Fibroblast of skin of scalp (primary cell): ENCODE results near the gene ZFYVE1.
"Not testable (repeated sequence)": the region's sequence is repeated elsewhere in the genome, so short reads cannot be mapped to it uniquely, and the experiment has no call there.

Experiments
- DNase-seq: peaks from one replicate; pipeline ENCODE4 v3.0.0-alpha.2; 2013

The ZFYVE1 gene

DNA sequence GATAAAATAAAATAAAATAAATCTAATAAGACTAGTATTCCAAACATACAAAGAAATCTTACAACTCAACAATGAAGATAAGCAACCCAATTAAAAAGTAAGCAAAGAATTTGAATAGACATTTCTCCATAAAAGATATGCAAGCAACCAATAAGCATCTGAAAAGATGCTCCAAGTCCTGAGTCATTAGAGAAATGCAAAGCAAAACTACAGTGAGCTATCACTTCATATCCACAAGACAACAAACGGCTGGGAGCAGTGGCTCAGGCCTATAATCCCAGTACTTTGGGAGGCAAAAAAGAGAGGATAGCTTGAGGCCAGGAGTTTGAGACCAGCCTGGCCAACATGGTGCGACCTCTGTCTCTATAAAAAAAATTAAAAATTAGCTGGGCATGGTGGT is 26.8 kb downstream of the ZFYVE1 start:
- DNase-seq = no peak

GRCh38 chr14:72999316-72999715 is 27.6 kb downstream of the ZFYVE1 start:
- no peak for DNase-seq

GRCh38 chr14:72998252-72998903 is 28.5 kb downstream of the ZFYVE1 start:
- DNase-seq = no peak

GRCh38 chr14:72996916-72997315 is 30.0 kb downstream of the ZFYVE1 start:
- no peak for DNase-seq

DNA sequence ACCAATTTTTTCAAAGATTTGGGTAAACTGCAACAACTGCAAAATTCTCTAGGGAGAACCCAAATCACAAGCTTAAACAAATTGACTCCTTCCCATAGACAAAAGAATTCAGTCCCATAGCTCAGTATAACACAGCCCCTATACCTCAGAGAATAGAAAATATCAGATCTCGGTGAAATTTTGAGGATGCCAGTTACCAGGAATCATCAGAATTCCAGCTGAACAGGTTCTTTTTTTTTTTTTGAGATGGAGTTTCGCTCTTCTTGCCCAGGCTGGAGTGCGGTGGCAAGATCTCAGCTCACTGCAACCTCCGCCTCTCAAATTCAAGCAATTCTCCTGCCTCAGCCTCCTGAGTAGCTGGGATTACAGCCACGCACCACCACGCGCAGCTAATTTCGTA is 36.7 kb downstream of the ZFYVE1 start:
- DNase-seq = no peak

DNA sequence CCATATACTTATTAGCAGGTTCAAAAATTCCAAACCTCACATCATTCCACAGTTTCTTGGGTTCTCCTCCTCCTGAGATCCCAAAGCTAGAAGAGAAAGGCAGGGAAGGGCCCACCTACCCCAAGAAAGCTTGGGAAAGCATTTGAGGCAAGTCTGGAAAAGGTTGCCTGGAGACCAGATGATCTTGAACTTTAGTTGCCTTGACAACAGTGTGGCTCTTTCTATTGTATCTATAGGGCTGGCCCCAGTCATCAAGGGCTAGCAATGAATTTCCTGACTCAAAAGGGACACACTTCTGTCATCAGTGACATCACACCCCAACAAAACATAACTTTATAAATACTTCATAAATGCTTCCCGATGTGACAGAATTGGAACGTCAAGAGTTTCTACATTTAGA is 40.0 kb downstream of the ZFYVE1 start:
- DNase-seq = no peak

DNA sequence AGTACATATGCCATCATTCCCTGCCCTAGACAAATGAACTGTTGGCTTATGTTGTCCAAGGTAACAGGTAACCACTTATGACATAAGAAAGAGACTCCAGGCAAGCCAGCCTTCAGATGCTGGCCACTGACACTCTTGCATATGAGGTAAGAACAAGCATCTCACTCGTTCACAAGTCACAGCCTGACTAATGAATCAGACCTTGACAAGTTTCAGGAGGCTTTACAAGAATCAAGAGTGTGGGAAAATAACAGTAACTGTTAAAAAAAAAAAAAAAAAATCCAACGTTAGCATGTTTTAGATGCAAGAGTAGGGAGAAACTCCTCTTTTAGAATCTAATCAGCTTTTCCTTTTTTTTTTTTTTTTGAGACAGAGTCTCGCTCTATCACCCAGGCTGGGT is 40.7 kb downstream of the ZFYVE1 start:
- DNase-seq = no peak

- no peak for DNase-seq
Measured at GRCh38 chr14:72982146-72982708, 44.7 kb downstream of the ZFYVE1 start.

GRCh38 chr14:72980863-72981262 is 46.0 kb downstream of the ZFYVE1 start:
- DNase-seq = no peak

DNA sequence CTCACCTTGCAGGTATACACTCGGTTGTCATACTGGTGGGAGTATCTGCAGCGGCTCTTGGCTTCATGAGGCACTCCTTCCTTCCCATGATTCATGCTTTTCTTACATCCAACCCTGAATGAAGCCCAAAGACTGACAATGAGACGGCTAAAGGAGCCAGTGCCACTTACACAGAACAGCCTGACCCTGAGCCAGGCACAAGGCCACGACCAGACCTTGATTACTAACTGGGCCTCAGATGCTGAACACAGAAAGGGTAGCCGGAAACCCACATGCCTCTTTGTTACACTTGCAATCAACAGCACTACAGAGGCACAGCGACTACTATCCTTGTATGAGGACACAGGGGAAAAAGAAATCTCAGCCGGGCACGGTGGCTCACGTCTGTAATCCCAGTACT is 48.0 kb downstream of the ZFYVE1 start:
- no peak for DNase-seq

GRCh38 chr14:72975770-72976169 is 51.1 kb downstream of the ZFYVE1 start:
- DNase-seq = no peak

DNA sequence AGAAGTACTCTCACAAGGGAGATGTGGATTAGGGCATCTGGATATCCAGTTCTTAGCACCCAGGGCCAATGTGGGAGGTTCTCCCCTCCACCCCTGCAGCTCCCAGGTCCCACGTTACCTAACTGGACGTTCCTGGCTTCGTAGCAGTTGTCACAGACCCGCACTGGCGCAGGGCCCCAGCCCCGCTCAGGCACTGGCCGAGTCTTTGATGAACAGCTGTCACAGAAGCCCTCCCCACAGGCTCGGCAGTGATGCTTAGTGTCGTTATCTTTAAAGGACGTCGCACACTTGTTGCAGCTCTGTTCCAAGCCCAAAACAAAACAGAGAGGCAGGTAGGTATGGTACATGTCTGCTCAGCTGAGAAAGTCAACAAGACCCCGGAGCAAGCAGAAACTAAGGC is 52.2 kb downstream of the ZFYVE1 start:
- DNase-seq = no peak

DNA sequence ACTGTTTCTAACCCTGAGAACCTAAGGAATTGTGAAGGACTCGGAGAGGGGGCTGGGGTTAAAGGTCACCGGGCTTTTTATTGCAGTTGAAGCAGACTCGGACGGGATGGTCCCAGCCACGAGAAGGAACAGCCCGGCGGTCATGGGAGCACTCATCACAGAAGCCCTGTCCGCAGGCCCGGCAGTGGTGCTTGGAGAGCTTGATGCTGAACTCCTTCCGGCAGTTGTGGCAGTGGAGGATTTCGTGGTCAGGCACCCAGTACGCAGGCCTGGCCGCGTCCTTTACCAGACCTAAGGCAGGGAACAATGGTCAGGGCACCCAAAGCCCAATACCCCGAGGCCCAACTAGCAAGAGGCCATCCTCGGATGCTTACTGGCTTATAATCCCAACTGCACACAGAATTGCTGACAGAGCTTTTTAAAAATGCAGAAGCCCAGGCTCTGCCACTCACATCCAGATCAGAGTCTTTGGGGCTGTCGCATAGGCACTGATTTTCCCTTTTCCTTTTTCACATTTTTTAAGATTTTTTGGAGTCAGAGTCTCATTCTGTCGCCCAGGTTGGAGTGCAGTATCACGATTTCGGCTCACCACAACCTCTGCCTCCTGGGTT is 56.0 kb downstream of the ZFYVE1 start:
- no peak for DNase-seq

DNA sequence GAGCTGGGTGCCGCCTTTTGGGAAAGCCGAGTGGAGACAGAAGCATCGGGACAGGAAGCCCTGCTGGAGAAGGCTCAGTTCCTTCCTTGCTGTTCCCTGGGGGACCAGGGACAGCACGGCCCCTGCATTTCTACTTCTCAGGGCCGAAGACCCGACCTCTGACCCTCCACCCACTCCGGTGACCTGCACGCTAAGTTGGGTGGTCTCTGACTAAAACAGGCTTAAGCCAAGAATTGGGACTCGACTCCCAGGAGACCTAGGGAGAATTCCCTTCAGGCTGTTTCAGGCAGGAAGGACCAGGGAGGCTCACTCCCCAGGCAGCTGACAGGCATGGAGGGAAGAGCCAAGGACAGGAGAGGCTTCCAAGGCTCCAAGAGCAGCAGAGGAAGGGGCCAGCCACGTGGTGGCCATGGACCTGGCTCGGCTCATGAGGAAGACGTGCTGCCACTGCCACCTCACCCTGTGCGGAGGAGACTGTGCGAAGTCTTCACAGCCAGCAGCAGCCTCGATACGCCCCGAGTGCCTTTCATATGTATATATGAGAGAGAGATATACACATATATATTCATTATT is 56.8 kb downstream of the ZFYVE1 start:
- DNase-seq = no peak

GRCh38 chr14:72968316-72968715 is 58.6 kb downstream of the ZFYVE1 start:
- no peak for DNase-seq

DNA sequence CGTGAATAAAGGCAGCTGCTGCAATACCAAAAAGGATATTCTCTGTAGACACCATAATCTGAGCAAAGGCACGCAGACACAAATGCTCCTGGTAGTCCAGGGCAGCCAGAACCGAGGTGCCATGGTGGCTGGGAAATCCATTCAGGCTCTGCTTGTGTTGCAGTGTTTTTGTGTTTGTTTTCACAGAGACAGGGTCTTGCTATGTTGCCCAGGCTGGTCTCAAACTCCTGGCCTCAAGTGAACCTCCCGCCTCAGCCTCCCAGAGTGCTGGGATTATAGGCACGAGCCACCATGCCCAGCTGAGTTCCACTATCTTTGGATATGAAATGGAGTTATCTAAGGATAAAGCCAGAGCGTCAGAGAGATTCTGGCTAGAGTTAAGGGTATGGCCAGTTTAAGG is 60.9 kb downstream of the ZFYVE1 start:
- DNase-seq = no peak

- DNase-seq = no peak
Measured at GRCh38 chr14:72965249-72965648, 61.7 kb downstream of the ZFYVE1 start.

- peak; percentile 79 for DNase-seq
Measured at GRCh38 chr14:72962829-72963312, 64.0 kb downstream of the ZFYVE1 start.

- DNase-seq = peak; percentile 66
Measured at GRCh38 chr14:72962336-72962754, 64.6 kb downstream of the ZFYVE1 start.

DNA sequence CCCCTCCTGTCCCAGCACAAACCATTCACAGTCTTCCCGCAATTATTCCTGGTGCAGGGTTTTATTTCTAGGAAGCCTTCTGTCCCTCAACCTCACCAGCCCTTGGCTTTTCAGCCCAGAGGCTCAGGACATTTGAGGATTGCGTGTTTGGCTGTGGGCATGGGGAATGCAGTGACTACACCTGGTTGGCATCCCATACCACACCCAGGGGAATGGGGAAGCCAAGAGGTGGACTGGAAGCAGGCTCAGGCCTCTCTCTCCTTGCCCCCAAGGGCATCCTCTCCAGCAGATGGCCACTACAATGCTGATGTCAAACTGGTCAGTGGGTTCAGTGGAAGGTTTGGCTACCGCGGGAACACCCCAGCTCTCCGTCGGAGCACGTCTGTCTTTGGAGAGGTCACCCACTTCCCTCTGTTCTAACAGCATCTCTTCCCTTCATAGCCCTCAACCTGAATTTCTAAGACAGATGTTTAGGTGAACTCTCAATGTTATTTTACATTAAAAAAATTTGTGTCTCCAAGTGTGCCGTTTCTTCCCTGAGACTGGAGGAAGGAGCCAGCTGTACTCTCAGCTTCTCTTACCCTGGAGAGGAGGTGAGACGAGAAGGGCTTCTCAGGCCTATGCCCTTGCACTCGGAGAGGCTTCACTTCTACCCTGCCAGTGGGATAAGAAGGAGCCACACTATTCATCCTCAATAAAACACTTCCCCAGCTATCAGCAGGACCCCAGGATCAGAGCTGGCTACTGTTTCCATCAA is 65.1 kb downstream of the ZFYVE1 start:
- peak; percentile 33 for DNase-seq

GRCh38 chr14:72961016-72961415 is 65.9 kb downstream of the ZFYVE1 start:
- not testable (repeated sequence) for DNase-seq

- DNase-seq = no peak
Measured at GRCh38 chr14:72958548-72958947, 68.4 kb downstream of the ZFYVE1 start.

DNA sequence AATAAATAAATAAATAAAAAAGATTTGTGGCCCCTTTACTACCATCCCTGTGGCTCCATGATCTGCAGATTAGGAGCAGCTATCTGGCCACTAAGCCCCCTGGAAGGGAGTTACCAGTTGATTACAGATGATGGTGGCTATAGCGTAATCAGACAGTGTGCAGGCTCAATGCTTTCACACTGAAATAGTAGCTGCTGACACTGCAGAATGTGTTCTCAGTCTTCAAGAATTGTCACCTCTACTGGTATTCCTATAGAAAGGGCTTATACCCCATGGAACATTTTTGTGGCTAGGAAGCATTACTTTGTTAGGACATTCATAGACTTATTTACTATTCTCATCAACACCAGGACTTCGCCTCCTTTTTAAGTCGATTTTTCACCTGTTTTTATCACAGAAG is 69.7 kb downstream of the ZFYVE1 start:
- no peak for DNase-seq
